A549 (cell line): ENCODE measurements around the gene TBCEL. TPM values are rescaled to one million over a fixed set of nuclear protein-coding genes. Genes with fewer than 3 reads are reported as not detected.

Source experiments
- ATAC-seq, 2 experiments: fragments of 200-7000 bp in 1 of 2; fragments of >200 bp in 1 of 2; cut with Nextera tagmentation in 1 of 2; cut with Tn5 transposase in 1 of 2; 3 replicates each; pipeline versions ENCODE4 v1.8.0 to v1.9.1; 2018 to 2020; ENCODE audit warnings: mild to moderate bottlenecking in 1 of 2, moderate library complexity in 1 of 2
- CTCF ChIA-PET: fragments of 300-600 bp; sonication (Branson Sonifier 250); formaldehyde crosslinking; extraction: SDS; loops from one replicate; lab custom pipeline; 2021; ENCODE audit warnings: antibody characterized with exemption, inconsistent platforms; lab: Yijun Ruan, JAX
- POLR2A ChIA-PET: fragments of 350-600 bp; formaldehyde crosslinking; extraction: SDS; loops from one replicate; lab custom pipeline; 2021; ENCODE audit warnings: antibody characterized with exemption, inconsistent platforms; lab: Yijun Ruan, JAX
- DNase-seq, 2 experiments: peaks; one replicate each; pipeline versions ENCODE4 v3.0.0 to v3.0.0-alpha.2; 2011 to 2016; ENCODE audit warnings: low read depth in 1 of 2, low spot score in 1 of 2
- FAIRE-seq: peaks from 2 replicates; lab custom pipeline; 2011; peaks lifted over from hg19 to GRCh38; lab: Jason Lieb, UNC
- H3K27ac ChIP-seq, 2 experiments: fragments of >200 bp; sonication (Bioruptor Twin); formaldehyde crosslinking; 3 replicates each; pipeline ENCODE4 v1.5.1; 2016 to 2017
- H3K4me1 ChIP-seq: fragments of >200 bp; sonication (Bioruptor Twin); formaldehyde crosslinking; 3 replicates; pipeline ENCODE4 v1.6.1; 2016
- H3K4me2 ChIP-seq: fragments of >200 bp; sonication (Bioruptor Twin); formaldehyde crosslinking; 3 replicates; pipeline ENCODE4 v1.6.1; 2016
- H3K4me3 ChIP-seq: fragments of >200 bp; sonication (Bioruptor Twin); formaldehyde crosslinking; 3 replicates; pipeline ENCODE4 v1.5.1; 2016
- H3K9me3 ChIP-seq: fragments of >200 bp; sonication (Bioruptor Twin); formaldehyde crosslinking; 3 replicates; pipeline ENCODE4 v1.6.1; 2016
- ATOH8 ChIP-seq: fragments of 250-450 bp; sonication (Bioruptor Pico); IDR thresholded peaks from 2 replicates; pipeline ENCODE4 v1.5.0; 2020; ENCODE audit warnings: low read depth, mild to moderate bottlenecking, moderate library complexity
- CBX8 ChIP-seq: fragments of 200-600 bp; sonication (generic); IDR thresholded peaks from 2 replicates; pipeline ENCODE4 v1.6.1; 2016
- CEBPB ChIP-seq, 2 experiments: fragments of >200 bp in 1 of 2; sonication (Bioruptor Twin) in 1 of 2; formaldehyde crosslinking in 1 of 2; IDR thresholded peaks; 2 replicates each; pipeline ENCODE4 v1.6.1; 2012 to 2016
- CTCF ChIP-seq: fragments of >200 bp; sonication (Bioruptor Twin); formaldehyde crosslinking; IDR thresholded peaks from 3 replicates; pipeline ENCODE4 v1.5.1; 2016
- E2F6 ChIP-seq: IDR thresholded peaks from 2 replicates; pipeline ENCODE4 v1.6.1; 2012; ENCODE audit warnings: low read depth, borderline replicate concordance
- EHMT2 ChIP-seq: fragments of 200-600 bp; sonication (generic); IDR thresholded peaks from 2 replicates; pipeline ENCODE4 v1.6.1; 2016; ENCODE audit warnings: antibody characterized with exemption, low read depth, mild to moderate bottlenecking, moderate library complexity
- EP300 ChIP-seq, 2 experiments: fragments of >200 bp; sonication (Bioruptor Twin); formaldehyde crosslinking; IDR thresholded peaks; 2 replicates in 1 of 2; 3 replicates in 1 of 2; pipeline ENCODE4 v1.6.1; 2016 to 2017
- FOXS1 ChIP-seq: fragments of 250-450 bp; sonication (Bioruptor Pico); IDR thresholded peaks from 2 replicates; pipeline ENCODE4 v1.5.0; 2020; ENCODE audit warnings: mild to moderate bottlenecking, moderate library complexity
- GATA3 ChIP-seq: IDR thresholded peaks from 2 replicates; pipeline ENCODE4 v1.6.1; 2012; ENCODE audit warnings: borderline replicate concordance
- HOXA7 ChIP-seq: fragments of 250-450 bp; sonication (Bioruptor Pico); IDR thresholded peaks from 2 replicates; pipeline ENCODE4 v1.5.0; 2020; ENCODE audit warnings: mild to moderate bottlenecking, moderate library complexity
- JUNB ChIP-seq: fragments of >200 bp; sonication (Bioruptor Twin); formaldehyde crosslinking; IDR thresholded peaks from 2 replicates; pipeline ENCODE4 v1.6.1; 2016
- KDM5A ChIP-seq: fragments of 200-600 bp; sonication (generic); IDR thresholded peaks from 2 replicates; pipeline ENCODE4 v1.6.1; 2016; ENCODE audit warnings: antibody characterized with exemption, mild to moderate bottlenecking
- MAX ChIP-seq: IDR thresholded peaks from 2 replicates; pipeline ENCODE4 v1.6.1; 2012
- NFE2L2 ChIP-seq: fragments of 150-350 bp; conservative IDR thresholded peaks from 2 replicates; pipeline ENCODE4 v1.6.1; 2014; ENCODE audit warnings: low read length
- NR3C1 ChIP-seq: fragments of >200 bp; sonication (Bioruptor Twin); formaldehyde crosslinking; IDR thresholded peaks from 3 replicates; pipeline ENCODE4 v1.6.1; 2017
- PHF8 ChIP-seq: fragments of 200-600 bp; sonication (generic); IDR thresholded peaks from 2 replicates; pipeline ENCODE4 v1.6.1; 2016; ENCODE audit warnings: low read depth, mild to moderate bottlenecking, antibody characterized with exemption, moderate library complexity, borderline replicate concordance
- RARB ChIP-seq: fragments of 250-450 bp; sonication (Bioruptor Pico); IDR thresholded peaks from 2 replicates; pipeline ENCODE4 v1.8.0; 2021; ENCODE audit warnings: mild to moderate bottlenecking, moderate library complexity
- SMC3 ChIP-seq: fragments of >200 bp; sonication (Bioruptor Twin); formaldehyde crosslinking; IDR thresholded peaks from 3 replicates; pipeline ENCODE4 v1.6.1; 2018; ENCODE audit warnings: inconsistent platforms
- SREBF2 ChIP-seq: fragments of 450-650 bp; IDR thresholded peaks from 2 replicates; pipeline ENCODE4 v1.6.1; 2014; ENCODE audit warnings: mild to moderate bottlenecking, moderate library complexity
- TP53 ChIP-seq: fragments of 250-450 bp; sonication (Bioruptor Pico); IDR thresholded peaks from 2 replicates; pipeline ENCODE4 v1.5.0; 2021; ENCODE audit warnings: mild to moderate bottlenecking, moderate library complexity
- ZC3H11A ChIP-seq: fragments of 450-650 bp; IDR thresholded peaks from 2 replicates; pipeline ENCODE4 v1.6.1; 2014; ENCODE audit warnings: antibody characterized with exemption, mild to moderate bottlenecking
- ZFP36 ChIP-seq: fragments of 450-650 bp; IDR thresholded peaks from 2 replicates; pipeline ENCODE4 v1.6.1; 2014; ENCODE audit warnings: borderline replicate concordance; ENCODE audit not compliant: partially characterized antibody
- ZSCAN20 ChIP-seq: fragments of 250-450 bp; sonication (Bioruptor Pico); IDR thresholded peaks from 2 replicates; pipeline ENCODE4 v1.8.0; 2022; ENCODE audit warnings: mild to moderate bottlenecking, moderate library complexity
- WGBS: methylation state at CpG from one replicate; pipeline ENCODE4 v1.1.6; 2017; ENCODE audit errors: missing lambda C conversion rate; 5-methylcytosine and 5-hydroxymethylcytosine counted together
- polyA plus RNA-seq, 4 experiments: library from polyadenylated mRNA; depleted of rRNA in 3 of 4; stranded (reverse); fragments of >200 nt; fragmentation: RNase III in 1 of 4; extraction: RNeasy Plus Mini Kit Qiagen cat#74134 plus additional on column Dnase treatment in 1 of 4; gene quantifications; 2 replicates in 3 of 4; 3 replicates in 1 of 4; pipeline ENCODE4 v1.2.3, GENCODE V29; 2011 to 2017
- TF ChIP-seq, protein P1 (sequence below): fragments of >200 bp; sonication (Bioruptor Twin); formaldehyde crosslinking; IDR thresholded peaks from 2 replicates; pipeline ENCODE4 v1.6.1; 2016
- TF ChIP-seq, protein P2 (sequence below): fragments of >200 bp; sonication (Bioruptor Twin); formaldehyde crosslinking; IDR thresholded peaks from 3 replicates; pipeline ENCODE4 v1.6.1; 2016
- TF ChIP-seq, protein P3 (sequence below): fragments of 450-650 bp; IDR thresholded peaks from 2 replicates; pipeline ENCODE4 v1.6.1; 2014; ENCODE audit warnings: antibody characterized with exemption

TBCEL gene
- polyA plus RNA-seq, 2 of the 4 experiments (the other 2 are of a cell fraction): 5.9 to 11.9 TPM

DNA sequence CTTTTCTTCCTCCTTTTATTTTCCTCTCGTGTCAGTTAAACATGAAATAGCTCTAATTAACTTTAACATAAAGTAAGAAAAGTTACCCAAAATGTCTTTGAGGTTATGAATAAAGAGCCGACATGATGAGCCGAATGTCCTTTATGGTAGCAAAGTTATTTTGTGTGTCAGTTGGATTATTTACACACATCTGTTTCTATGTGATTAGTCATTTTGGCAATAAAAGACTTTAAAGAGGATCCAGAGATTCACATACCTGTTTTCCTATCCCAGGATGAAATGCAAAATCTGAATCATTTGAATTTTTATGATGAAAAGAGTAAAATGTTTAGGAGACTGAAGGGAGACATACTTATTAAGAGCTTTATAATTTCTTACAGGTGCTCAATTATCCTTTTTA lies 43.1 kb downstream of the TBCEL start:
- H3K9me3 ChIP-seq: no peaks in the 10 kb centered on the region
- no peak for ATAC-seq
- peak overlapping the region; percentile 43 for H3K4me2 ChIP-seq
- ChIA-PET POLR2A (no interaction called here), CTCF (interaction anchor here (1.1 to 2.1 kb wide), 2 partner anchors 44 to 127 kb away, joined by 5 to 9 read pairs; no protein-coding TSS in a partner anchor)
- peaks cover 16% of the 10 kb centered on the region for H3K4me1 ChIP-seq
- WGBS: 34% methylated on average over 3 of the region's 3 CpGs
- DNase-seq: no peak
- no peak overlapping the region for H3K4me3 ChIP-seq
- H3K27ac ChIP-seq: no peak overlapping the region
- no peak for FAIRE-seq
- TF ChIP-seq GATA3: no peak
- no peak for TF ChIP-seq SMC3
- no peak for TF ChIP-seq NFE2L2
- TF ChIP-seq KDM5A: no peak
- TF ChIP-seq ATOH8: no peak
- TF ChIP-seq ZFP36: no peak
- no peak for TF ChIP-seq PHF8
- no peak for TF ChIP-seq CEBPB (IDR thresholded peaks at IDR 0.05)
- TF ChIP-seq NR3C1: no peak
- no peak for TF ChIP-seq ZC3H11A
- no peak for TF ChIP-seq CBX8
- no peak for TF ChIP-seq MAX
- no peak for TF ChIP-seq EP300 (IDR thresholded peaks at IDR 0.05)
- no peak for TF ChIP-seq E2F6

GRCh38 chr11:121067453-121067852 lies 43.6 kb downstream of the TBCEL start:
- DNase-seq: peak in 1 of 2 experiments; percentile 37
- ChIA-PET POLR2A (no interaction called here), CTCF (interaction anchor here (1.1 to 2.1 kb wide), 2 partner anchors 44 to 127 kb away, joined by 5 to 9 read pairs; no protein-coding TSS in a partner anchor)
- Histone ChIP-seq H3K4me1 (peaks cover 16% of the 10 kb centered on the region), H3K4me3 (no peak overlapping the region), H3K4me2 (peak overlapping the region; percentile 43), H3K9me3 (no peaks in the 10 kb centered on the region), H3K27ac (peak overlapping the region in 1 of 2 experiments; percentile 31; a peak in 1 of 6 replicates)
- 0% methylated on average over 2 of the region's 2 CpGs for WGBS
- ATAC-seq: peak; percentile 24 to 71; a peak in 3 of 6 replicates
- TF ChIP-seq FOXS1 (CRISPR knock-in tag) (no peak), CTCF (no peak), ATOH8 (no peak), ZSCAN20 (CRISPR knock-in tag) (no peak), NFE2L2 (no peak), RARB (CRISPR knock-in tag) (no peak), CBX8 (no peak), TP53 (CRISPR knock-in tag) (no peak), CEBPB (IDR thresholded peaks at IDR 0.05) (no peak), GATA3 (no peak), SREBF2 (no peak), EHMT2 (no peak), MAX (no peak), JUNB (no peak), HOXA7 (CRISPR knock-in tag) (no peak)
- TF ChIP-seq, protein P1, sequence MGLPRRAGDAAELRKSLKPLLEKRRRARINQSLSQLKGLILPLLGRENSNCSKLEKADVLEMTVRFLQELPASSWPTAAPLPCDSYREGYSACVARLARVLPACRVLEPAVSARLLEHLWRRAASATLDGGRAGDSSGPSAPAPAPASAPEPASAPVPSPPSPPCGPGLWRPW: no peak
- TF ChIP-seq, protein P2, sequence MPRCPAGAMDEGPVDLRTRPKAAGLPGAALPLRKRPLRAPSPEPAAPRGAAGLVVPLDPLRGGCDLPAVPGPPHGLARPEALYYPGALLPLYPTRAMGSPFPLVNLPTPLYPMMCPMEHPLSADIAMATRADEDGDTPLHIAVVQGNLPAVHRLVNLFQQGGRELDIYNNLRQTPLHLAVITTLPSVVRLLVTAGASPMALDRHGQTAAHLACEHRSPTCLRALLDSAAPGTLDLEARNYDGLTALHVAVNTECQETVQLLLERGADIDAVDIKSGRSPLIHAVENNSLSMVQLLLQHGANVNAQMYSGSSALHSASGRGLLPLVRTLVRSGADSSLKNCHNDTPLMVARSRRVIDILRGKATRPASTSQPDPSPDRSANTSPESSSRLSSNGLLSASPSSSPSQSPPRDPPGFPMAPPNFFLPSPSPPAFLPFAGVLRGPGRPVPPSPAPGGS: no peak
- TF ChIP-seq, protein P3, sequence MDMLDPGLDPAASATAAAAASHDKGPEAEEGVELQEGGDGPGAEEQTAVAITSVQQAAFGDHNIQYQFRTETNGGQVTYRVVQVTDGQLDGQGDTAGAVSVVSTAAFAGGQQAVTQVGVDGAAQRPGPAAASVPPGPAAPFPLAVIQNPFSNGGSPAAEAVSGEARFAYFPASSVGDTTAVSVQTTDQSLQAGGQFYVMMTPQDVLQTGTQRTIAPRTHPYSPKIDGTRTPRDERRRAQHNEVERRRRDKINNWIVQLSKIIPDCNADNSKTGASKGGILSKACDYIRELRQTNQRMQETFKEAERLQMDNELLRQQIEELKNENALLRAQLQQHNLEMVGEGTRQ: no peak
- no peak for FAIRE-seq
